HepG2 (cell line): Measurements from ENCODE around the gene VPREB3. TPM values are rescaled to one million over a fixed set of nuclear protein-coding genes. Genes with fewer than 3 reads are reported as not detected.
A peak's percentile ranks its signal among the peaks of the same experiment; 100 is the strongest.

Source experiments
- AFF4 ChIP-seq: sonication (generic); formaldehyde crosslinking; IDR thresholded peaks from 2 replicates; pipeline ENCODE4 v1.4.0; 2020; ENCODE audit warnings: missing genetic modification reagents
- ATAD3A ChIP-seq: sonication (generic); formaldehyde crosslinking; IDR thresholded peaks from 2 replicates; pipeline ENCODE4 v1.4.0; 2020; ENCODE audit warnings: missing genetic modification reagents
- ATF2 ChIP-seq: sonication (generic); formaldehyde crosslinking; IDR thresholded peaks from 2 replicates; pipeline ENCODE4 v1.4.0; 2020; ENCODE audit warnings: missing genetic modification reagents
- CSRNP1 ChIP-seq: sonication (generic); formaldehyde crosslinking; IDR thresholded peaks from 2 replicates; pipeline ENCODE4 v1.8.1; 2023; ENCODE audit warnings: mild to moderate bottlenecking, missing genetic modification reagents
- KDM3A ChIP-seq: IDR thresholded peaks from 2 replicates; pipeline ENCODE4 v1.6.1; 2018; ENCODE audit warnings: low read depth, missing compliant biosample characterization
- PHF21A ChIP-seq: sonication (generic); formaldehyde crosslinking; IDR thresholded peaks from 2 replicates; pipeline ENCODE4 v1.5.0; 2020; ENCODE audit warnings: mild to moderate bottlenecking, missing genetic modification reagents
- RBM22 ChIP-seq: fragments of 200-400 bp; formaldehyde crosslinking; optimal IDR thresholded peaks from 2 replicates; pipeline ENCODE3; 2017; ENCODE audit warnings: mild to moderate bottlenecking, low read length, moderate library complexity
- TCF12 ChIP-seq, 2 experiments: fragments of 450-650 bp in 1 of 2; sonication (generic) in 1 of 2; formaldehyde crosslinking in 1 of 2; IDR thresholded peaks; 2 replicates each; pipeline versions ENCODE4 v1.6.1 to v1.8.0; 2017 to 2022; ENCODE audit warnings: antibody characterized with exemption in 1 of 2, mild to moderate bottlenecking in 1 of 2, missing genetic modification reagents in 1 of 2, moderate library complexity in 1 of 2
- TCF7 ChIP-seq: sonication (generic); IDR thresholded peaks from 2 replicates; pipeline ENCODE4 v1.6.1; 2016; ENCODE audit warnings: antibody characterized with exemption, low read depth
- TEF ChIP-seq: sonication (generic); formaldehyde crosslinking; IDR thresholded peaks from 2 replicates; pipeline ENCODE4 v1.5.0; 2020; ENCODE audit warnings: missing genetic modification reagents
- ZFP36L1 ChIP-seq: sonication (generic); formaldehyde crosslinking; IDR thresholded peaks from 2 replicates; pipeline ENCODE4 v1.8.0; 2022; ENCODE audit warnings: mild to moderate bottlenecking, missing genetic modification reagents, moderate library complexity
- ZMAT3 ChIP-seq: sonication (generic); formaldehyde crosslinking; conservative IDR thresholded peaks from 2 replicates; pipeline ENCODE4 v1.7.0; 2021; ENCODE audit warnings: missing genetic modification reagents
- ZNF577 ChIP-seq: sonication (generic); formaldehyde crosslinking; IDR thresholded peaks from 2 replicates; pipeline ENCODE4 v1.4.0; 2020; ENCODE audit warnings: mild to moderate bottlenecking, low read depth, missing genetic modification reagents, borderline replicate concordance
- ZNF766 ChIP-seq: sonication (generic); formaldehyde crosslinking; IDR thresholded peaks from 2 replicates; pipeline ENCODE4 v1.5.0; 2020; ENCODE audit warnings: missing genetic modification reagents, borderline replicate concordance
- ZNF784 ChIP-seq: sonication (generic); formaldehyde crosslinking; IDR thresholded peaks from 2 replicates; pipeline ENCODE4 v1.5.1; 2020; ENCODE audit warnings: missing genetic modification reagents, mild to moderate bottlenecking, borderline replicate concordance
- ZNF788 ChIP-seq: sonication (generic); formaldehyde crosslinking; IDR thresholded peaks from 2 replicates; pipeline ENCODE4 v1.5.0; 2020; ENCODE audit warnings: mild to moderate bottlenecking, missing genetic modification reagents, borderline replicate concordance
- polyA plus RNA-seq, 8 experiments: library from polyadenylated mRNA; depleted of rRNA in 3 of 8; stranded (reverse) in 7 of 8; unstranded in 1 of 8; fragments of >200 nt; fragmentation: Illumina TruSeq in 4 of 8; extraction: Trizol in 4 of 8; gene quantifications; 2 replicates each; pipeline versions ENCODE4 v1.2.1 to v1.2.3, GENCODE V29; 2011 to 2016; ENCODE audit warnings: low read depth in 4 of 8, missing spikeins in 1 of 8, mixed read lengths in 1 of 8; ENCODE audit not compliant: insufficient read depth in 1 of 8
- total RNA-seq, 5 experiments: library from RNA; depleted of rRNA; stranded (reverse); fragments of >200 nt; fragmentation: Illumina TruSeq; extraction: Trizol; gene quantifications; 2 replicates each; pipeline ENCODE4 v1.2.3, GENCODE V29; 2016; ENCODE audit warnings: low read depth in 1 of 5

VPREB3 gene
- total and polyA plus RNA-seq, 2 of the 13 experiments (the other 11 are each of a cell fraction or from before 2014, with no cell fraction given): 0.22 TPM; not detected in 1

GRCh38 chr22:23774114-23774921 lies 20.1 kb upstream of the VPREB3 start (continued):
- TF ChIP-seq RBM22 (no peak), KDM3A (CRISPR knock-in tag) (peak; percentile 87), ZNF766 (CRISPR knock-in tag) (no peak), PHF21A (CRISPR knock-in tag) (peak; percentile 93), CSRNP1 (CRISPR knock-in tag) (no peak; the same call in 1 of the 2 replicates), ATAD3A (CRISPR knock-in tag) (no peak), ZNF577 (no peak), ZFP36L1 (peak; percentile 81; the same call in 1 of the 2 replicates), ZMAT3 (CRISPR knock-in tag) (no peak), AFF4 (CRISPR knock-in tag) (no peak), TEF (no peak), TCF12 (IDR thresholded peaks at IDR 0.05) (no peak), TCF12 (CRISPR knock-in tag; IDR thresholded peaks at IDR 0.05) (0 out of 2 replicates have a peak, but pooled peaks have one; percentile 38), TCF7 (peak; percentile 72), ATF2 (CRISPR knock-in tag) (peak; percentile 62), ZNF788 (peak; percentile 86; the same call in 1 of the 2 replicates), ZNF784 (no peak)
